ENCODE measurements around the gene PDZRN3.
"Not testable (repeated sequence)": the region's sequence is repeated elsewhere in the genome, so short reads cannot be mapped to it uniquely, and the experiment has no call there.

PDZRN3 gene

DNA sequence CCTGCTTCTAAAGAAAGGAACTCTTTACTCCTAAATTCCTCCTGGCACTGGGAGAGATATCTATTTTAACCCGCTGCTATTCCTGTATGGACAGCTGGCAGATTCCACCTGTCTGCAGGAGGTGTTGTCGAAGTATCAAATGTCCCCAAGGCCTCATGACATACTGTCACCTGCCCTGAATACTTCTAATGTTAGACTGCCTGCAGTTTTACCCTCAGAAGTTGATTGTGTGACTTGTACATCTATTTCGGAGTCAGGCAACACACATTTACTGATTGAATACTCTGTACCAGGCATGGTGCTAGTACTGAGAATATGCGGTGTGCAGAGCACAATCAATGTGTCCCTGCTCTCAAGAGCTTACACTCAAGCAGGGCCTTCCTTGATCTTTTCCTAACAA lies 38.6 kb downstream of the PDZRN3 start:
- no peak for DNase-seq

DNA sequence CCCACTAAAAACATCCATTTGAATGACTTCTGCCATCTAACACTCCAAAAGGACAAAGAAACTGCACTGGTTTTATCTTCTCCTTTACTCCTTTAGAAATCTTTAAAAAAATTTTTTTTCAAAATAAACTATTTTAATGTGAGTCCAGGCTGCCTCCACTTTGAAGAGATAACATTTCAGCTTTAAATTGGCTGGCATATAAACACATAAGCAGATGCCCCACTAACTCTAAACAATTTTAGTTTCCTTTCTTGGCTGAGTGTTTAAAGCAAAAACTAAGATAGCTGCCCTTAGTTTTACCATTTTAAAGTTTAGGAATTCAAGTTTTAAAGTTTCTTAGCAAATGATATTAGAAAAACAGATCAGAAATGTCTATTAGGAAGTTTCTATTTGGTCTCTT lies 39.9 kb downstream of the PDZRN3 start:
- DNase-seq: no peak

DNA sequence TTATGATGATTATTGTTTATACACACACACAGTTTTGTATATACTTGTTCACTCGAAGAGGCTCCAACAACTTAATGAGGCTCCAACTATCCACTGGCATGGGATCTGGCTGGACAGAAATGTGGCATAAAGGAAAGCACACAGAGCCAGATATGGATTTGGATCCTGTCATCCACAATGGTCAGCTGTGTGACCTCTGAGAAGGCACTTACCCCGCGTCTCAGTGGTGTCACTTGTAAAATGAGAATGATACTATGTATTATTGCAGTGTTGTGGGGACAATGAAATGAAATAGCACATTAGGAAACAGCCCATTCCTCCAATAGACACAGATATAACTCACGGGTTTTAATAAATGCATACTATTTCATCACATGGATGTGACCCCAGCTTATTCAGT lies 42.2 kb downstream of the PDZRN3 start:
- no peak for DNase-seq

DNA sequence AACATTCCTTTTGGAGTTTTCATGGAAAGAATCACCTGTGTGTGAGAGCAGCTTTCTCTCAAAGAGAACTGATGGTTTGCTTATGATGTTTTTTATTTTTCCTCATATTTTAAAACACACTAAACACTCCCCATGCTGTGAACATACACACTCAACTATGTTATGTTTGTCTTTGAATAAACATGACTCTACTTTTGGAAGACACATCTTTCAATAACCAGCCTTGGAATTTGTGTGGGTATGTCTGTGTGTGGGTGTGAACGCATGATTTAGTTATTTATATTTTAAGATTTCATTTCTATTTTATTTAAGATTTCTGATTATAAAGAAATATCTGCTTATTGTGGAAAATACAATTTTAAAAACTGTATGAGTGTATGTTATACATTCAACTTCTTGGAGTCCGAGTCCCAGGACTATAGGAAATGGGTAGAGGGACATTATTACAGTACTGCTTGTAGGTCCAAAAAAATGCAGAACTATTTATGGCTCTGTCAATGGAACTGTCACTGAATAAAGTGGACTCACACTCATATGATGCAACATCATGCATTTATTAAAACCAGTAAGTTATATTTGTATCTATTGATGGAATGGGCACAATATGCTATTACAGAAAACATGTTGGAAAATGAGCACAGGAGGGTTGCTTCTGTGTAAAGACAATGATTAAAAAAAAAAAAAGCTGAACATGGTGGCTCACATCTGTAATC lies 43.5 kb downstream of the PDZRN3 start:
- DNase-seq: no peak

DNA sequence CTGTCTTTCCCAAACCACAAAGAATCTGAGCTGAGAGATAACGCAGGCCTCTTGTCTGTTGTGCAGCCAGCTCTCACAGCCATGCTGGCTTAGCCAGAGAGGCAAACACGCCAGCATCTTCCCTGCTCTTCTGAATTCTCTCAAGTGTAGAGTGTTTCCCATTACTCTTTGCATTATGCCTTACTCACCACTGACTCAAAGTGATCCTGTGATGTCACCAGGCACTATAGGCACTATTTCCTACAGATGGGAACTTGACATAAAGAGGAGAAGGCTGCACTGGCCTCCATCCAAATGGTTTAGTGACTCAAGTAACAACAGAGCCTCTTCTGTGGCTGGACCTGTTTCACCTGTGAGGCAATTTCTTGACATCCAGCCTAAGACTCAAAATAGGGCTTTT lies 44.4 kb downstream of the PDZRN3 start:
- DNase-seq: no peak

DNA sequence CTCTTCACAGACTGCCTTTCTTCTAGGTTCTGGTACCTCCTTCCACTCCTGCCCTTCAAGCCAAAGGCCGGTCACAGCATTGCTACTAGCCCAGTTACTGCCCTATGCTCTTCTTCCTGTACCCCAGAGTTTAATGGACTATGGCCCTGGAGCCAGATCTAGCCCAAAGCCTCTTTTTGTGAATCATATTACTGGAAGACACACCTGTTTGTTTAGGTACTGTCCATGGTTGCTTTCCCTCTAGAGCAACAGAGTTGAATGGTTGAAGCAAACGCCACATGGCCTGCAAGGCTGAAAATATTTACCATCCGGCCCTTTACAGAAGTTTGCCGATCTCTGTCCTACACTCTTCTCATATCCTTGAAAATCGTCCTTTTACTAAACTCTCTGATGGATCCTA lies 47.0 kb downstream of the PDZRN3 start:
- no peak for DNase-seq

DNA sequence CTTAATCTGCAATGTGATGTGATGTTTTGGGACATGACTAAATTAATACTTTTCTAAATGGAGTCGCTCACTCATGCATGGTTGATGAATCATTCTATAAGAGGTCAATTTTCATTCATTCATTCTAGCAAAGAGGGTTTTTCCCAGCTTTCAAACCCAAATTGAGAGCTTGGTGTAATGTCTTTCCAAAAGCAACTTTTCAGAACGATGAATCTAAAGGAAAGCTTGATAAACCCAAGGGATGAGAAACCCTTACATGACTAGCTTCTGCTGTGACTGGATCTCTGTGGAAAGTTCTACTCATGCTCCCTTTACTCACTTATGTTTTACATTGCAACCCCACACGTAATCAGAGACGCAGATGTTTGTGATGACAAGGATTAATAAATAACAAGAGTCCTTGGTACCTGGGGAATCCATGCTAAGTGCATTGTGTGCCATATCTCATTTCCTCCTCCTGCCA lies 47.7 kb downstream of the PDZRN3 start:
- DNase-seq: no peak

DNA sequence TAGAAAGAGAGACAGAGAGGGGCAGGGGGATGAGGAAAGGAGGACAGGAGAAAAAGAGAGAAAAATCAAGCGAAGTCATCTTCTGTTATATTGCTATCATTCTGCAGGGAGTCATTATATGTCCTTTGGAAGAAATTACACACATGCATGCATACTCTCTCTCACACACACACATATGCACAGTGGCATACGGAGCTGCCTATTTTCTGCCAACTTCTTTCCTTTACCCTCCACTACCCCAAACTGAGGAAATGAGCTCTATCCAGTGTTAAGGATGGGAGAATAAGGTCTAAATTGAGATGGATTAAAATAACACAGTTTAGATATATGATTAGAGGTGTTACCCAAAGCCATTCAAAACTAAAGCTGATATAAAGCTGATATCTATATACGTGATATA lies 48.8 kb downstream of the PDZRN3 start:
- no peak for DNase-seq

DNA sequence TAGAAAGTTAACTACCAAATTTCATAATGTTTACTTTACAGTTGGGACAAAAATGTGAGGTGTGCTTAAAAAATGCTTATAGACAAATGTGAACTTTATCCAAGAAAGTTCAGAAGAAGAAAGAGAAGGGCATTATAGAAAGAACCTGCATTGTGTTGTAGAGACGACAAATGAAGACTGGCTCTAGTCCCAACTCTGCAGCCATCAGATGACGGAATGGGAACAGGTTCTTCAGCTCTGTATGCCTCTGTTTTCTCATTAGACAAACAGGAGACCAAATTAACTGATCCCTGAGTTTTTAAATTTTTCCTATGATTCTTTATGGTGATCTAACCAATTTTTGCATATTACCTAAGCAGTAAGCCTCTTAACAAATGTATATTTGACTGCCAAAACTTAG lies 49.2 kb downstream of the PDZRN3 start:
- DNase-seq: no peak

DNA sequence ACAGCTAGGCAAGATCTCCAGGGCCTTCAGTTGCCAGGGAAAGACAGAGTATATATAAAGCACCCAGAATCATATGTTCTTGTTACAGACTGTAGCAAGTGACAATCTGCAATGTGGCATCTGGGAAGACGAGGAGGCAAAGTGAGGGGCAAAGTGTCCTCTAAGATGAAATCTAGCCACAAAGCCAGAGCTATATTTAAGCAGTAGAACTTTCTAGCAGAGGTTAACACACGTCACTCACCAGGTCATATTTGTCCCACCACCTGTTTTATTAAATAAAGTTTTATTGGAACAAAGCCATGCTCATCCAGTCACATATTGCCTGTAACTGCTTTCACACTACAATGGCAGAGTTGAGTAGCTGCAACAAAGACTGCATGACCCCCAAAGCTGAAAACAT lies 51.5 kb downstream of the PDZRN3 start:
- DNase-seq: no peak

DNA sequence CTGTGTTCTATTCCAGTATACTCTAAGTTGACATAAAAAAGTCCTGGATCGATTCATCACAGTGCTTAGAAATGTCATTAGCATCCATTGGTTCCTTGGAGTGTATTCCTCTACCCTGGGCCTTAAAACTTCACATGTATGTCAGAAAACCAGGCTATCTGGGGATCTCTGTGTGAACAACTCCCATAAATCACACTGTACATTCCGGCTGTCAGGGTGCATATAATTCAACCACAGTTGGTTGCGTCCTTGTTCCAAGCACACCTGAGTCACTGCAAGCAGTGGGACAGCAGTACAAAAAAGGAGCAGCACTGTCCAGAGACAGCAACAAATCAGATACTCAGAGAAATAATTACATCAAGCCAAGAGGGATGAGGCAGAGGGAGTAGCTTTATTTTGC lies 52.4 kb downstream of the PDZRN3 start:
- no peak for DNase-seq

DNA sequence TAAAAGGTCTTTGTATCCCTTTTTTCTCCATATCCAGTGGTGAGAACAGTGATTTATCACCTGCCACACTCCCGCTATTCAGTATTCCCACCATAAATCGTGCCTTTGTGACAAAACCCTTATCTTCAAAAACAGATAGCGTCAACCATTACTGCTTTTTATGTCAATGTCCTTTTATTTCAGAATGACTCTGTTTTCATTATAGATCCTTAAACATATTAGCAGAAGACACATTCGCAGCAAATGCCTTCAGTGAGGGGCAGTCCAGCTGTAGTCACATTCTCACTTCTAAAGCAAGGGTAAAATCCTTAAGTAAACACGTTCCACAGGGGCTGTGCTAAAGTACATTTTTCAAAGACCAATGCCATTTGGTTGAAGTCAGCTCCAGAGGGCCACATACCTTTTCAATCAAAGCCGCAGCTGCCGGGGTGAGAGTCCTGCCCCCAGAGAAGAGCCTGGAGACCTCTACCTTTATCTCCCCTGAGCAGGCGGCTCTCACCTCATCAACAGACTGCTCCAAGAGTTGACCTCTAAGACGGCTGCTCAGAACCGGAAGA lies 53.4 kb downstream of the PDZRN3 start:
- no peak for DNase-seq

DNA sequence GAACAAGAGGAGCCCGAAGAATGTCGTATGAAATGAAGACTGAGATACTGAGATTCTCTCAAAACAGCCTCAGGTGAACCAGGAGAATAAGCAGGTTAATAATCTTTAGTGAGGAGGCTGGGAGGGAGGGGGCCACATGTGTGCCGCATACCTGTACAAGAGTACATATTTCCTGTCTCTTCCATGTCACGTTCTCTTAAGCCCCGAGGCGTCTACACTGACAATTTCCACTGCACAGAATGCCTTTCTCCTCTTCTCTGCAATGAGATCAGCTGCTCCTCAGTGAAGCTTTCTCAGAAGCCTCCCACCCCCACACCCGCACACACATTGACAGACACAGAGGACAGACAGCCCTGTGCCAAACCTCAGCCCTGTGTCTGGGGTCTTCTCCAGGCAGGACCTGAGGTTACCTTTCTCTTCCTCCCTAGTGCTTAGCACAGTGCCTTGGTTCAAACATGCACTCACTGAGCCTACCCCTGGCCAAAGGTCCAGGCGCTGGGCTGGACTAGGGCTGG lies 55.4 kb downstream of the PDZRN3 start:
- no peak for DNase-seq

DNA sequence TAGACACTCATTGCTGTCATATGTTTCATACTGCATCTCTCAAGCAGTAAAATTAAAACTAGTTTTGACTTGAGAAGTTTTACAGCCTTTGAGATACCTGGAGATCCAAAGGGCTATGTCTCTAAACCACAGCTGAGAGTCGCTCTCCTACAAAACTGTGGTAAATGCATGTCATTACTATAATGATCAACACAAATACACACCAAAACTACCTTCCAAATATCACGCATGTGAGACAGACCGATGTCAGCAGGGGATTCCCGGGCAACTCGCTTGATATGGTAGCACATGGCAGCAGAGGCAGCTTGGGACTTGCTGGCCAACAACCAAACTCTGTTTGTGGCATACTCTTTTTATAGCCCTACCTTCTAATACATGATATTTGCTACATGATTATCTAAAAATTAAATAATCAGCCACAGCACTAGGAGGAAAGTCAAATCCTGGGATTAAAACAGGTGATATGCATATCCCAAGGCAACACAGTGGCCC lies 56.3 kb downstream of the PDZRN3 start:
- no peak for DNase-seq

DNA sequence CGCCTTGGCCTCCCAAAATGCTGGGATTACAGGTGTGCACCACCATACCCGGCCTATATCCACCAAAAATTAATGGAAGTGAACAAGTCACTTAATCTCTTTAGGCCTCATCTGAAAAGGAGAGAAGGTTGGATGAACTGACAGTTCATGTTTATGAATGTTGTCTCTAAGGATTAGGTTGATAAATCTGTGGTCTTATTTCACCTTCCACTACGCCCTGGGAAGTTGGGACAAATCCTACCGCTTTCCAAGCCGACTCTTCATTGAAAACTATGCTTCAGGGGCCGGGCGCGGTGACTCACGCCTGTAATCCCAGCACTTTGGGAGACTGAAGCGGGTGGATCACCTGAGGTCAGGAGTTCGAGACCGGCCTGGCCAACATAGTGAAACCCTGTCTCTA lies 59.4 kb downstream of the PDZRN3 start:
- DNase-seq: not testable (repeated sequence)

DNA sequence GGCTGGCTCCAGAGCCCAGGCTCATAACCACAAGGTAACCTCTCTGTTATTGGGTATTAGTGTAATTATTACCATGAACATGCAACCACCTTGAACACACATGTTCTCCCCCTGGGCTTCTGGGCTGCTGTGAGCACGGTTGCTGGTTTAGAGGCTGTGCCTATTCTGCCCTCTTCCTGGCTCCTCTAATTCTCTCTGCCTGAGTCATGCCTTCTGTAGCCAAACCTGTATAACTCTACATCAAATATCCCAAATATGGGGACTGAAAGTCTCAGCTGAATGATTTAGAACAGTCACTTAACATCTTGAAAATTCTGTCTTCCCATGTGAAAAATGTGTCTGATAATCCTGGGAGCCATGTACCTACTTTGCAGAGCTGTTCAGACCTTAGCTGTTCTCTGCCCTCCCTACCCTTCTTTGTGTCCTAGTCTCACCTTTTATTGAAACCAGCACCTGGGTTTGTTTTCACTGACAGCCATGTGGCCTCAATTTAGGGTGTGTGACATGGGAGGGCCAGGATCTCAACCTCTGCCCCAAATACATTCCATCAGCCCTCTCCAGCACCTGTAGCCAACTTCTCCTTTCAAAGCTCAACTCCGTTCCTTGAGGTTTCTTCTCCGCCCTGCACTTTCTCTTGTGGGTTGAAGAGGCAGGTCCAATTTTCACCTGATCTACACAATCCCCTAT lies 60.7 kb downstream of the PDZRN3 start:
- no peak for DNase-seq

DNA sequence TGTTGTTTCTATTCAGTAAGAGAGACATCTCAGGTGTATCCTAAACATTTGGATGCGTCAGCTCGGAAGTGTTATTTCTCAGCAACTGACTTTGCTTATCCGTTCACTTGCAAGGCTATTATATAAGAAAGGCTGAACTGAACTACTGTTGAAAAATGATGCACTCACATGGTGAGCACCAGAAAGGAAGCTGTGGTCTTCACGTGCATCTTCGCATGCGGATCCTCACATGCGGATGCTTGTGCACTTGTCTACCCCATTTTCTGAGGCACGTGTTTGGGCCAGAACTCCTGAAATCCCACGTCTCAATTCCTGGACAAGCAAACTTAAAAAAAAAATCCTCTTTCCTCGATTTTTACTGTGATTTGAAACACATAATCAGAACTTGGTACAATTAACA lies 63.2 kb downstream of the PDZRN3 start:
- no peak for DNase-seq

DNA sequence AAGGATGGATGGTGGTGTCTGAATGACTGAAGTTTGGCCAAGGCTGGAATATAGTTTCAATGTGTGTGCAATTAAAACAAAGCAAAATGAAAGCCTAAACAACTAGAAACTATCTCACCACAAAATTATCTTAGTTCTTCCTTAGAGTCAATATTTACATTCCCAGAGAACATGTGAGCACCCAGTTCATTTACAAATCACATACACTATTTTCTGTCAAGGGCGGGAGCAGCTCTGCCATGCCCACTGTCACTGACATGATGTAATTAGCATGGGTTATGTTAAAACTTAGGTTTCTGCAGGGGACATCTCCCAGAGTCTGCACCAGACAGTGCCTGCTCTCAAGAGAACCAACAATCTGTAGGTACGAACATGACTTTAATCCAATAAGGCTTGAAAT lies 65.0 kb downstream of the PDZRN3 start:
- DNase-seq: no peak

DNA sequence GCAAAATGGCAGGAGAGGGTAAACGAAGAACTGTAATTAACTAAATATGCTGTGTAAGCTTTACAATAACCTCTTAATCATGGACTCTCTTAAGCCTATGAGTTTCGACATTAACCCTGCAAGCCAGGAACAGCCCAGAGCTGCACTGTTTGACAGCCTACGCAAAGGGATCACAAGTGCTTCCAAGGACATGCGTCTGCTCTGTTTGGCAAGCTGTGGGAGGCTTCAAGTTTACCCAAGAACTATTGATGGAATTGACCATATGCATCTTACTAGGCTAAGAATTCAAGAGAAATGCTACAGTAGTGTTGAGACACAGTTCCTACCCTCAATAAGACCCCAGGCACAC lies 66.0 kb downstream of the PDZRN3 start:
- no peak for DNase-seq

DNA sequence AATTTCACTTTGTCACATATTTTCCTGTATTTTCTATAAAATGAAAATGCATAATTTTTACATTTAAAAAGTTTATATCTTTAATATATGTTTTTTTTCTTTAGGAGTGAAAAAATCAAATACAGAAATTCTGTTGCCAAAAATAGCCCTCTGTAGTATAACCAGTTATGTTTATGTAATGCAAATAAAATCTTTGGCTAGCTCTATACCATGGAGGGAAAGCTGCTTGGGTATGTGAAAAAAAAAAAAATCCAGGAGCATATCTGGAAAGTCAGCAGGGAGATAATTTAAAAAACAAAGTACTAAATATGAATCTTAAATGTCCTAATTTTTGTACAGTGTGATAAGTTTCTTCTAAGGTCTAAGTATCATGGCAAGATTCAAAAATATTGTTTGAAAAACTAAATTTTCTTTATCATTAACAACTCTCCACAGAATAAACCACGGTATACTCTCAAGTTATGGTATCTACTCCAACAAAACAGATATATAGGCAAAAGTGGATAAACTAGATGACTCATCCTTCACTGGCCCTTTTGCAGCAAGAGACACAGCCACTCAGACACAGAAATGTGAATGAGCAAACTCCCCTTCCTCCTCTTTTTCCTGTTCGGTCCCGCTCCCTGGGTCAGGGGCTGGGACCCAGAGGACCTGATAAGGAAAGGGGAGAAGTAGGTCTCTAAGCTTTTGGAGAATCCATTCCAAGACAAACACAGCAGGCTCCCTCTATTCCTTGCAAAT lies 66.6 kb downstream of the PDZRN3 start:
- DNase-seq: no peak

DNA sequence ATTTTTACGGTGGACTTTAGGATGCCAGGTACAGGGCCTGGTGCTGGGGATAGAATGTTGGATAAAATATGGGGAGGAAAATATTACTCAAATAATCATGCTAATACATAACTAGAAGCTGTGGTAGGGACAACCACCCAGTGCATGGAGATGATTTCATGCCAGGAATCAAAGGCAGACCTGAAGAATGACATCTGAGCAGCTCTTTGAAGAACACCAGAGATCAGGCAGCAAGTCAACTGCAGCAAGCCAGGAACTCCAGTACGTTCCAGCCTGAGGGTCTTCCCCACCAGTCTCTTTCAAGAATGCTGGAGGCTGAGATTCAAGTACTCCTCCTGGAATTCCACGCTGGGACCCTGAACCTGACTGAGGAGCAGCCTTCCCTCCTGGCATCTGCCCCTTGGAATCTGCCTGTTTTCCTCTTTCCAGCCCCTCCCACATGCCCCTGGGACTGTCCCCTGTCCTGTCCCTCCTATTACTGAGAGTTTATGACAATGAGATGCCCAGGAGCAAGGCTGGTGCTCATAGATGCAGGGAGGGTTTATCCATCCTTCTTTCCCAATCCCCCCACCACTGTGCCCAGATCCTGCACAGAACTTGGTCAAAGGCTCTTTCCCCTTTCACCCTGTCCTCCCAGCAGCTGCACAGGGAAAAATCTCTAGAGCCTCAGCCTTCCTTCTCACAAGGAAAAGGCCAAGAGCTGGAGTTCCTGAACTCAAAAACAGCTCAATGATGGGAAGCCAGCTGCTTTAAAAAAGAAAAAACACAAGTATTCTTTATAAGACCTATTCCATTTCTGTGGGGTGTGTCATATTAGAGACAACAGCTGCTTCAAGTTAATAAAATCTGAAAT lies 68.0 kb downstream of the PDZRN3 start:
- no peak for DNase-seq

DNA sequence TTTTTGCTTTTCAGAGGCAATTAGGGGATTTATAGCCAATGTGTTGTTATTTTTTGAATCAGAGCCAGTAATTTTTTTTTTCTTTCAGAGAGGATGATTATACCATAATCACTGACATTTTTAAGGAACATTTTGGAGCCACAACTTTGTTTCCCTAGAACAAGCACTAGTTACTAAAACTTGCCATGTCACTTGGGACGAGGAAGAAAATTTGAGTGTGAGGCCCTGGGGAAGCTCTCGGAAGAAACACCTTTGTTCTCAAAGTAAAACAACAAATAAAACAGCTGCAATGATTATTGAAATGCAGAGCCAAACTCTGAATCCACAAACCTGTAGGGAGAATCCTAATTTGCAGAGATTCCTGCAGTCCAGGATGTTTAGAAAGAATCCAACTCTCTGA lies 69.7 kb downstream of the PDZRN3 start:
- DNase-seq: no peak

DNA sequence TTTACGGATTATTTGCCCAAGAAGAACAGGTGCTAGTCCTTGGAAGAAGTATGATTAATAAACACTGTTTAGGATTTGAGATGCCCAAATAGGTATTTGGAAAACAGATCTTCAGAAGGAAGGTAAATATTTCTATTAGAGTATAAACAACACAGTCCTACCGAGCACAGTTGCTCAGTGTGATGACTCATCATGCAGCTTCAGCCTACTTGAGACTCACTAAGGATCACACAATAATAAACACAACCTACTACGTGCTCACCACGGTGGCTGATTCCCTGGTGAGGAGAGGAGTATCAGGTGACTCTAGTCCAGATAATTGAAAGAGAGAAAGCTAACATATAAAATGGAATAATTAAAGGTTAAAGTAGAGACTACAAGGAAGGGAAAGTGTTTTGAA lies 72.0 kb downstream of the PDZRN3 start:
- no peak for DNase-seq
